Brain microvascular endothelial cell (primary cell): ENCODE measurements around the gene FAM163B.

Source experiments
- DNase-seq: peaks from one replicate; pipeline ENCODE4 v3.0.0-alpha.2; 2020
- H3K27ac ChIP-seq: fragments of 250-450 bp; sonication (Bioruptor Pico); 2 replicates; pipeline ENCODE4 v1.5.1; 2020; ENCODE audit warnings: mild to moderate bottlenecking, moderate library complexity
- H3K27me3 ChIP-seq: fragments of 250-450 bp; sonication (Bioruptor Pico); replicated peaks from 2 replicates; pipeline ENCODE4 v1.5.1; 2020; ENCODE audit warnings: mild to moderate bottlenecking
- H3K36me3 ChIP-seq: fragments of 250-450 bp; sonication (Bioruptor Pico); replicated peaks from 2 replicates; pipeline ENCODE4 v1.5.1; 2020; ENCODE audit warnings: mild to moderate bottlenecking
- H3K4me3 ChIP-seq: 2 replicates; pipeline ENCODE4 v1.5.1; 2011; ENCODE audit warnings: low read depth, mild to moderate bottlenecking, control low read depth, low read length, moderate library complexity
- CTCF ChIP-seq: IDR thresholded peaks from 2 replicates; pipeline ENCODE4 v1.5.1; 2011; ENCODE audit warnings: low read depth, mild to moderate bottlenecking, moderate library complexity, low read length, control low read depth, inconsistent platforms; ENCODE audit errors: missing control alignments
- in situ Hi-C: cut with HindIII; loops from 2 replicates; pipeline ENCODE4 v1.10.0; 2017; ENCODE audit warnings: low sequenced_read_pairs, low pct_ligation_motif_present

FAM163B gene

DNA sequence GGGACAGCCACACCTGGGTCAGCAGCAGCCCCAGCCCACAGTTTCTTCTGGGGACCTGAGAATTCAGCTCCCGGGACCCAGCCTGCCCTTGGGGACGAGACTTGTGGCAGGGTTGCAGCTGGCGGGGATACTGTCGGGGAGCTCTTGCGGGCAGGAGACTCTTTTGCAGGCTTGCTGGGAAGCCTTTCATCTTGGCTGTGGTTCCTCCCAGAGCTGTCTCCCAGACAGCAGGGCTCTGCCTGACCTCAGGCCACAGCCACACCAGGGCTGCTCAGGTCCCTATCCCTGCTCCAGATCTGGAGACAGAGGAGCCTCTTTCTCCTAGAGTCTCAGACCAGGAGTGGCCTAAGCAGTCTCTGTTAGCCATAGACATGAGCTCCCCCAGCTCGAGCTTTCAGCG, 79.7 kb downstream of the FAM163B start:
- DNase-seq = no peak
- in situ Hi-C loops = no loop called here
- Histone ChIP-seq H3K4me3 (no peak overlapping the region), H3K27ac (no peak overlapping the region), H3K27me3 (peaks cover 17% of the 10 kb centered on the region), H3K36me3 (no peaks in the 10 kb centered on the region)
- no peak for TF ChIP-seq CTCF

GRCh38 chr9:133528876-133529241, 80.3 kb downstream of the FAM163B start:
- no peak for TF ChIP-seq CTCF
- Histone ChIP-seq H3K4me3 (no peak overlapping the region), H3K27ac (no peak overlapping the region), H3K36me3 (no peaks in the 10 kb centered on the region), H3K27me3 (peaks cover 17% of the 10 kb centered on the region)
- in situ Hi-C loops = no loop called here
- no peak for DNase-seq

DNA sequence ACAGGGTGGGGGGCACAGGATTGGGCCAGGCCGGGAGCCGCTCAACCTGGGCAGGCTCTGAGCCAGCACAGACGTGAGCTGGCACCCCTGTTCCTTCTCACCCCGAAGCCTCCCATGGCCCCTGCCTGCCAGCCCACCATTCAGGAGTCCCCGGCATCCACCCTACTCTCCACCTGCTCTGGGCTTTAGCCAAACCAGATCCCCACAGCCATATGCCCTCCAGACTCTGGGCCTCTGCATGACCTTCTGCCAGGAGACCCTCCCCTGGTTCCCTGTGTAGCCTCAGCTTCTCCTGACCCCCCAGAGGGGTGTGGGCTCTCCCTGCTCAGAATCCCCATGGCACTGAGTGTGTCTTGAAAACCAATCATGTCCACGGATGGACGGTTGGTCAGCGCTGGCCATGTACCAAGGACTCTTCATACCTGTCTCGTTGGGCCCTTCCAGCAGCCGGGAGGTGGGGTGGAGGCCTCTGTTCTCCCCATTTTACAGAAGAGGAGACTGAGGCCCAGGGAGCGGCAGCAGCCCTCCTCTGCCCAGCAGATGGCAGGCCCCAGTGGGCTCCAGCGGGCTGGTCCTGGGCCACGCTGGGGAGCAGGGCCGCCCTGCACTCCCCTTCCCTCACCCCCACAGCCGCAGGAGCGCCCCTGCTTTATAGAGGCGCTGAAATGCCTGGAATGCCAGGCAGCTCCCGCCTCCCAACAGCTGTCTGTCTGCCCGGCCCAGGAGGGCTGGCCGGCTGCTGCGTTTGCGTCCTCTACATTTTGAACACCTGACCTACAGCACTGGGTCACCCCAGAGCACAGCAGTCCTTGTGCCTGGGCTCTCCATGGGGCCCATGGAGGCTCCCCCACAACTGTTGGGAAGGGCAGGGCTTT, 81.0 kb downstream of the FAM163B start:
- Histone ChIP-seq H3K4me3 (no peak overlapping the region), H3K27me3 (peaks cover 17% of the 10 kb centered on the region), H3K36me3 (no peaks in the 10 kb centered on the region), H3K27ac (no peak overlapping the region)
- in situ Hi-C loops = no loop called here
- no peak for TF ChIP-seq CTCF
- no peak for DNase-seq

DNA sequence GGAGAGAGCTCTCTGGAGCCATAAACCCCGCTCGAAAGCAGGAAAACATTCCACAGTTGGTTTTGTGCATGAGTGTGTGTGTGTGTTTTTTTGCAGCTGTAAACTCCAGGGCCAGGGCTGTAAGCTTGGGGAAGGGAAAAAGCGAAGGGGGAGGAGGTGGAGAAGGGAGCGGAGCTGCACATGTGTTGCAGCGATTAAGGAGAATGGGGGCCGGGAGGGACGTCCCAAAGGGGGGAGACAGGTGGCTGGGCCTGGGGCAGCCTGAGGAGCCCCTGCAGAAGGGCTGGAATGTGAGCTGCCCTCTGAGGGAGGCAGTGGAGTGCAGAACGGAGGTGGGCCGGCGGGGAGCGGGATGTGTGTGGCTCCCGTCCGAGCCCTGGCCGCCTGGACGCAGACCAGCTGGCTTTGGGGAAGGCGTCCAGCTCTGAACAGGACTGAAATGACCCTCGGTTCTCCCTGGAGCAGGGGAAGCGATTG, 81.7 kb downstream of the FAM163B start:
- Histone ChIP-seq H3K36me3 (no peaks in the 10 kb centered on the region), H3K4me3 (no peak overlapping the region), H3K27me3 (peaks cover 17% of the 10 kb centered on the region), H3K27ac (no peak overlapping the region)
- TF ChIP-seq CTCF = no peak
- DNase-seq = no peak
- in situ Hi-C loops = no loop called here
